ENCODE results near the gene CYB5D1.

- TF ChIP-seq CTCF (IDR thresholded peaks at IDR 0.05) (no peak), ZFX (IDR thresholded peaks at IDR 0.05; ENCODE audit: borderline replicate concordance) (no peak)
Measured at GRCh38 chr17:7820231-7820630, 37.6 kb upstream of the CYB5D1 start.

Measured in 22Rv1 (cell line).